GM19328 (cell line): ENCODE data around the gene KRTAP16-1.

Source experiments
- ATAC-seq: cut with Tn5 transposase; IDR thresholded peaks from one replicate; pipeline ENCODE4 v1.9.1; 2021; ENCODE audit warnings: mild to moderate bottlenecking, moderate library complexity; ENCODE audit not compliant: unreplicated experiment

Gene KRTAP16-1

GRCh38 chr17:41331606-41332005, 22.5 kb upstream of the KRTAP16-1 start:
- no peak for ATAC-seq

- no peak for ATAC-seq
These were observed 20.3 kb upstream of the KRTAP16-1 start for GRCh38 chr17:41329279-41329948.

- no peak for ATAC-seq
These were observed 19.1 kb upstream of the KRTAP16-1 start for GRCh38 chr17:41328207-41328606.

- ATAC-seq = no peak
These were observed 18.5 kb upstream of the KRTAP16-1 start for GRCh38 chr17:41327411-41328120.

GRCh38 chr17:41326173-41327145, 17.4 kb upstream of the KRTAP16-1 start:
- ATAC-seq = no peak

GRCh38 chr17:41325611-41326010, 16.5 kb upstream of the KRTAP16-1 start:
- no peak for ATAC-seq

- no peak for ATAC-seq
These were observed 16.0 kb upstream of the KRTAP16-1 start for GRCh38 chr17:41325126-41325525.

- ATAC-seq = no peak
These were observed 15.3 kb upstream of the KRTAP16-1 start for GRCh38 chr17:41324180-41325075.

- ATAC-seq = no peak
These were observed 14.1 kb upstream of the KRTAP16-1 start for GRCh38 chr17:41322903-41323895.

- no peak for ATAC-seq
These were observed 13.2 kb upstream of the KRTAP16-1 start for GRCh38 chr17:41322094-41322902.

- ATAC-seq = no peak
These were observed 9.1 kb upstream of the KRTAP16-1 start for GRCh38 chr17:41318231-41318630.

- no peak for ATAC-seq
These were observed 6.8 kb upstream of the KRTAP16-1 start for GRCh38 chr17:41315814-41316445.

- no peak for ATAC-seq
These were observed 6.2 kb upstream of the KRTAP16-1 start, which contains the start of gene KRTAP17-1 for GRCh38 chr17:41315204-41315794. KRTAP17-1 (minus strand) TSS chr17:41315710; CDS start chr17:41315650, 60 bp downstream.

GRCh38 chr17:41311111-41311510, 2.0 kb upstream of the KRTAP16-1 start:
- no peak for ATAC-seq

- ATAC-seq = no peak
These were observed 725 bp downstream of the KRTAP16-1 start for GRCh38 chr17:41308251-41308917.

- no peak for ATAC-seq
These were observed 1.5 kb downstream of the KRTAP16-1 start for GRCh38 chr17:41307647-41308046.

GRCh38 chr17:41304091-41304490, 5.0 kb downstream of the KRTAP16-1 start:
- no peak for ATAC-seq
